Lung (tissue), 12 donors: ENCODE results near the gene UTP11. TPM values are rescaled to one million over a fixed set of nuclear protein-coding genes. Genes with fewer than 3 reads are reported as not detected.

Experiments used
- ATAC-seq: fragments of 200-7000 bp; cut with Tn5 transposase; one replicate; pipeline ENCODE4 v1.9.1; 2020; ENCODE audit warnings: moderate number of reproducible peaks; ENCODE audit not compliant: insufficient read depth, low FRiP score
- DNase-seq, 3 donors: peaks; one replicate each; pipeline ENCODE4 v3.0.0-alpha.2; 2013 to 2017
- H3K27ac ChIP-seq, 2 donors: one replicate each; pipeline ENCODE4 v1.5.1; 2013; ENCODE audit warnings: mild to moderate bottlenecking in 2 of 2, moderate library complexity in 2 of 2, control low read depth in 1 of 2, inconsistent platforms in 1 of 2, low read depth in 1 of 2, low read length in 1 of 2
- H3K27me3 ChIP-seq, 3 donors: one replicate each; pipeline ENCODE4 v1.5.1; 2013; ENCODE audit warnings: low read length in 2 of 3; ENCODE audit not compliant: control insufficient read depth in 3 of 3, insufficient read depth in 3 of 3
- H3K36me3 ChIP-seq, 4 donors: one replicate each; pipeline ENCODE4 v1.5.1; 2013; ENCODE audit warnings: low read length in 4 of 4, mild to moderate bottlenecking in 1 of 4, moderate library complexity in 1 of 4; ENCODE audit not compliant: control insufficient read depth in 4 of 4, insufficient read depth in 4 of 4
- H3K4me1 ChIP-seq, 5 donors: one replicate each; pipeline ENCODE4 v1.5.1; 2013; ENCODE audit warnings: low read length in 5 of 5, mild to moderate bottlenecking in 2 of 5, moderate library complexity in 1 of 5; ENCODE audit not compliant: control insufficient read depth in 5 of 5, insufficient read depth in 5 of 5
- H3K4me3 ChIP-seq: one replicate; pipeline ENCODE4 v1.5.1; 2013; ENCODE audit warnings: mild to moderate bottlenecking, control low read depth, moderate library complexity
- H3K9ac ChIP-seq, 2 donors: one replicate each; pipeline ENCODE4 v1.5.1; 2013; ENCODE audit warnings: low read length in 2 of 2, control low read depth in 1 of 2; ENCODE audit not compliant: insufficient read depth in 1 of 2
- H3K9me3 ChIP-seq, 4 donors: one replicate each; pipeline ENCODE4 v1.5.1; 2013; ENCODE audit warnings: low read length in 3 of 4, mild to moderate bottlenecking in 1 of 4, moderate library complexity in 1 of 4; ENCODE audit not compliant: control insufficient read depth in 4 of 4, insufficient read depth in 3 of 4
- whole genome bisulfite sequencing, 2 donors: extraction: QIAGEN DNeasy Blood & Tissue Kit; methylation state at CpG; one replicate each; pipeline ENCODE4 v1.1.7; 2013; 5-methylcytosine and 5-hydroxymethylcytosine counted together
- polyA plus RNA-seq, 2 donors: library from polyadenylated mRNA; stranded (reverse); fragments of 200-250 nt; gene quantifications; one replicate each; pipeline ENCODE4 v1.2.1, GENCODE V29; 2013
- total RNA-seq, 2 donors: library from RNA; depleted of rRNA in 1 of 2; stranded (reverse); fragments of >200 nt in 1 of 2; gene quantifications; one replicate each; pipeline ENCODE4 v1.2.1, GENCODE V29; 2014 to 2021
- TF ChIP-seq, protein P1 (sequence below): IDR thresholded peaks from 2 replicates; pipeline ENCODE4 v1.5.1; 2012; ENCODE audit warnings: mild to moderate bottlenecking; ENCODE audit errors: control extremely low read depth, extremely low read depth
- donor health status: control.
- donor health status: control.
- donor health status: Bipolar disorder and iron deficiency.
- donor health status: healthy.
- donor health status: DM: yes; HTN: yes; CAD: no.

UTP11 gene
- total and polyA plus RNA-seq, 4 donors, result 27.3 to 33.7 (median 31.1) TPM

DNA sequence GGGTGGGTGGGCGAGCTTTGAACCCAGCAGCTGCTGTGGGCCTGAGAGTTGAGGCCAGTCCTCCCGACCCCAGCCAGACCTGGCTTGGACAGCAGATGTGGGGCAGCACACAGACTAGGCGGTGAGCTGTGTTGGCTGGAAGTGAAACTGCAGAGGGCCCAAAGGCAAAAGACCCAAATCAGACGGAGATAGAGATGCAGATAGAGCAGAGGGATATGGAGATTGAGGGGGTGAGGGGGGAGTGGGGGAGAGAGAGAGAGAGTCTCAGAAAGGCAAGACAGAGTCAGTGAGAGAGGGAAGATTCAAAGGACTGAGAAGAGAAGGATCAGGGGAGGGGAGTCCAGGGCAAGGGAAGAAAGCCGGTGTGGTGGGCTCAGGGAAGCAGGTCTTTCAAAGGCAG is 51.1 kb downstream of the UTP11 start:
- Histone ChIP-seq H3K4me3 (no peak overlapping the region), H3K9me3 (peaks cover 0 to 2% (median 0%) of the 10 kb centered on the region in 4 donors), H3K27ac (no peak overlapping the region), H3K4me1 (no peaks in the 10 kb centered on the region), H3K9ac (no peak overlapping the region), H3K36me3 (no peaks in the 10 kb centered on the region), H3K27me3 (peaks cover 0 to 13% (median 0%) of the 10 kb centered on the region in 3 donors)
- DNase-seq, result no peak
- TF ChIP-seq, protein P1, sequence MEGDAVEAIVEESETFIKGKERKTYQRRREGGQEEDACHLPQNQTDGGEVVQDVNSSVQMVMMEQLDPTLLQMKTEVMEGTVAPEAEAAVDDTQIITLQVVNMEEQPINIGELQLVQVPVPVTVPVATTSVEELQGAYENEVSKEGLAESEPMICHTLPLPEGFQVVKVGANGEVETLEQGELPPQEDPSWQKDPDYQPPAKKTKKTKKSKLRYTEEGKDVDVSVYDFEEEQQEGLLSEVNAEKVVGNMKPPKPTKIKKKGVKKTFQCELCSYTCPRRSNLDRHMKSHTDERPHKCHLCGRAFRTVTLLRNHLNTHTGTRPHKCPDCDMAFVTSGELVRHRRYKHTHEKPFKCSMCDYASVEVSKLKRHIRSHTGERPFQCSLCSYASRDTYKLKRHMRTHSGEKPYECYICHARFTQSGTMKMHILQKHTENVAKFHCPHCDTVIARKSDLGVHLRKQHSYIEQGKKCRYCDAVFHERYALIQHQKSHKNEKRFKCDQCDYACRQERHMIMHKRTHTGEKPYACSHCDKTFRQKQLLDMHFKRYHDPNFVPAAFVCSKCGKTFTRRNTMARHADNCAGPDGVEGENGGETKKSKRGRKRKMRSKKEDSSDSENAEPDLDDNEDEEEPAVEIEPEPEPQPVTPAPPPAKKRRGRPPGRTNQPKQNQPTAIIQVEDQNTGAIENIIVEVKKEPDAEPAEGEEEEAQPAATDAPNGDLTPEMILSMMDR, result no peak
- no peak for ATAC-seq
- WGBS, 2 donors, result 86 to 94% methylated on average over 5 of the region's 5 CpGs

DNA sequence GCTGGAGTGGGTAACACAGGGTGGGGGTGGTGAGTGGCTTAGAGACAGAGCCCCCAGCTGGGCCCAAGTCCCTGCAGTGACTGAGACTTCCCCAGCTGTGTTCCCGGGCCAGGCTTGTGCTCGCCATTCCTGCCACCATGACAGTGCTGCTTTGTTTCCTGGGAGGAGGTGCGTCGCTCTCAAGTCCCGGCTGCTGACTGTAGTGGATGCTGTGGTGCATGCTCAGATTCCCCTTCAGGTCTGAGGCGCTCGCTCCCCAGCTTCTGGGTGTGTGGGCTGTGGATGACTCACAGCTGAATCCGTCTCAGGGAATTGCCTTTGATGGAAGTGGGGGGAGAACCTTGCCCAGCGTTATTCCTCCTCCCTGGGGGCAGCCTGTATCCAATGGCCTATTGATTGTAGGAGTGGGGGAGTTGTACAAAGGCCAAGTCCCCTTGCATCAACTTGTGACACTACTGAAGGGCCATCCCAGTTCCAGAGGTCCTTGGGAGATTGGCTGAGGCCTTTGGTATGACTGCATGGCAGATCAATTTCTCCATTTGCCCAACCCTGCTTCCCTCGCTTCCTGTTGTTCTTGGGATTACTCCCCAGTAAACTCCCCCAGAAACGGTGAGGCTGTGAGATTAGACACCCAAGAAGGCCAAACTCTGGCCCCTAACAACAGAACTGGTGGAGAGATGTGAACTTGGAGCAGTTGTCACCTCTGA is 51.8 kb downstream of the UTP11 start:
- no peak overlapping the region for H3K27ac ChIP-seq
- ATAC-seq, result no peak
- DNase-seq, result no peak
- TF ChIP-seq, protein P1, result no peak
- no peaks in the 10 kb centered on the region for H3K36me3 ChIP-seq
- H3K9me3 ChIP-seq, result peaks cover 0 to 2% (median 0%) of the 10 kb centered on the region in 4 donors
- peaks cover 0 to 18% (median 0%) of the 10 kb centered on the region in 3 donors for H3K27me3 ChIP-seq
- H3K4me3 ChIP-seq, result no peak overlapping the region
- WGBS, 2 donors, result 72 to 81% methylated on average over 10 to 11 of the region's 11 CpGs
- no peaks in the 10 kb centered on the region for H3K4me1 ChIP-seq
- no peak overlapping the region for H3K9ac ChIP-seq

DNA sequence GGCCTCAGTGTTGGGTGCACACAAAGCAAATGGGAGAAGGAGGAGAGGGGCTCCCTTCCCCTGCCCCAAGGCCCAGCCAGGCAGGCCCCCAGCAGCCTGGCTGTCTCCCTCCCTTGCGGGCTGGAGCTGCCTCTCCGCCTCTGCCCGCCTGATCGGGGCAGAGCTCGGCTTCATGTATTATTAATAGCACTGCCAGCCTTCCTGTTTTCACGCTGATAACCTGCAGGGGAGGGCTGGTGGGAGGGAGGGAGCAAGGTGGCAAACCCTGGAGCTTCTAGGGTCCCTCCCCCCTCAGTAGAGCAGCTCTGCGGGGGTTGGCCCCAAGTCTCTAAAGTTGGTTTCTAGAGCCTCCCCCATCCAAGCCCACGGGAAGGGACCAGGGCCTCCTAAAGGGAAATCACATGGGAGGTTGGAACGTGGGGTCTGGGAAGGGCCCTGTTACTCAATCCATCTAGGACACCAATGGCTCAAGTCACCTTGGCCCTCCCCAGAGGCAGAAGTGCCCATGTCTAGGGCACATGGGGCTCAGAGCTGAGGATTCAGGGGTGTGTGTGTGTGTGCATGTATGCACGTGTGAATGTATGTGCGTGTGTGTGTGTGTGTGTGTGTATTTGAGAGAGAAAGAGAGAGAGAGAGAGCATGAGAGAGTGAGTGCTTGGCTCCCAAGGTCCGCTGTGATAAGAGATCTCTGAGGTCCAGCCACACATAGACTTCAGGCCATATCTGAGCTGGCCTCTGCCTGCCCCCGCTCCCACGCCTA is 55.9 kb downstream of the UTP11 start:
- Histone ChIP-seq H3K27ac (no peak overlapping the region), H3K27me3 (peaks cover 0 to 22% (median 0%) of the 10 kb centered on the region in 3 donors), H3K36me3 (no peaks in the 10 kb centered on the region), H3K9ac (no peak overlapping the region), H3K4me3 (no peak overlapping the region), H3K9me3 (peaks cover 0 to 2% (median 0%) of the 10 kb centered on the region in 4 donors), H3K4me1 (peaks cover 0 to 4% (median 0%) of the 10 kb centered on the region in 5 donors)
- TF ChIP-seq, protein P1, result no peak
- no peak for DNase-seq
- 41 to 45% methylated on average over 14 of the region's 14 CpGs for WGBS, 2 donors
- ATAC-seq, result no peak
